H9 (cell line): ENCODE measurements around the gene ABLIM1. TPM values are rescaled to one million over a fixed set of nuclear protein-coding genes. Genes with fewer than 3 reads are reported as not detected.

Experiments used
- DNase-seq: peaks from one replicate; pipeline ENCODE4 v3.0.0-alpha.2; 2017
- H2AFZ ChIP-seq: one replicate; pipeline ENCODE4 v1.6.1; 2013; ENCODE audit warnings: mild to moderate bottlenecking, low read length, control low read depth, moderate library complexity
- H2AK5ac ChIP-seq: 2 replicates; pipeline ENCODE4 v1.6.1; 2013; ENCODE audit warnings: low read length, control low read depth, mixed read lengths; ENCODE audit not compliant: insufficient read length
- H2BK120ac ChIP-seq: one replicate; pipeline ENCODE4 v1.6.1; 2013; ENCODE audit warnings: low read depth, mild to moderate bottlenecking, low read length, control low read depth, inconsistent platforms; ENCODE audit not compliant: poor library complexity, severe bottlenecking
- H2BK12ac ChIP-seq: 2 replicates; pipeline ENCODE4 v1.6.1; 2013; ENCODE audit warnings: low read length, control low read depth, mixed read lengths, low read depth; ENCODE audit not compliant: insufficient read length
- H2BK15ac ChIP-seq: 2 replicates; pipeline ENCODE4 v1.6.1; 2013; ENCODE audit warnings: low read depth, low read length, control low read depth
- H2BK20ac ChIP-seq: one replicate; pipeline ENCODE4 v1.6.1; 2013; ENCODE audit warnings: low read depth, mild to moderate bottlenecking, low read length, control low read depth, inconsistent platforms; ENCODE audit not compliant: poor library complexity, severe bottlenecking
- H2BK5ac ChIP-seq: 2 replicates; pipeline ENCODE4 v1.6.1; 2013; ENCODE audit warnings: low read length, control low read depth, mixed read lengths; ENCODE audit not compliant: insufficient read length
- H3K14ac ChIP-seq: 2 replicates; pipeline ENCODE4 v1.6.1; 2013; ENCODE audit warnings: low read length, control low read depth; ENCODE audit not compliant: insufficient read depth
- H3K18ac ChIP-seq: 2 replicates; pipeline ENCODE4 v1.6.1; 2013; ENCODE audit warnings: low read depth, mild to moderate bottlenecking, mixed read lengths, low read length, control low read depth; ENCODE audit not compliant: insufficient read length
- H3K23ac ChIP-seq: 2 replicates; pipeline ENCODE4 v1.6.1; 2013; ENCODE audit warnings: low read length, control low read depth, mixed read lengths, low read depth; ENCODE audit not compliant: insufficient read length
- H3K23me2 ChIP-seq: 2 replicates; pipeline ENCODE4 v1.6.1; 2013; ENCODE audit warnings: low read depth, mild to moderate bottlenecking, mixed read lengths, low read length, control low read depth; ENCODE audit not compliant: insufficient read length, poor library complexity, severe bottlenecking
- H3K27ac ChIP-seq: 2 replicates; pipeline ENCODE4 v1.5.1; 2013; ENCODE audit warnings: low read length, control low read depth, mixed read lengths, low read depth; ENCODE audit not compliant: insufficient read length
- H3K27me3 ChIP-seq: 2 replicates; pipeline ENCODE4 v1.6.1; 2013; ENCODE audit warnings: low read length, control low read depth, inconsistent platforms; ENCODE audit not compliant: insufficient read depth
- H3K4ac ChIP-seq: 2 replicates; pipeline ENCODE4 v1.6.1; 2013; ENCODE audit warnings: low read depth, mild to moderate bottlenecking, control low read depth, inconsistent platforms, low read length, moderate library complexity
- H3K4me1 ChIP-seq: 2 replicates; pipeline ENCODE4 v1.6.1; 2013; ENCODE audit warnings: low read length, control low read depth, inconsistent platforms; ENCODE audit not compliant: insufficient read depth
- H3K4me2 ChIP-seq: 2 replicates; pipeline ENCODE4 v1.6.1; 2013; ENCODE audit warnings: low read length, control low read depth, mixed read lengths; ENCODE audit not compliant: insufficient read length, insufficient read depth
- H3K56ac ChIP-seq: 2 replicates; pipeline ENCODE4 v1.6.1; 2013; ENCODE audit warnings: low read depth, mild to moderate bottlenecking, mixed read lengths, low read length, control low read depth; ENCODE audit not compliant: insufficient read length
- H3K79me1 ChIP-seq: 2 replicates; pipeline ENCODE4 v1.6.1; 2013; ENCODE audit warnings: low read depth, mild to moderate bottlenecking, moderate library complexity, low read length, control low read depth, inconsistent platforms; ENCODE audit not compliant: insufficient read depth, poor library complexity, severe bottlenecking
- H3K79me2 ChIP-seq: 2 replicates; pipeline ENCODE4 v1.6.1; 2013; ENCODE audit warnings: low read length, control low read depth, inconsistent platforms; ENCODE audit not compliant: insufficient read depth
- H3K9ac ChIP-seq: 2 replicates; pipeline ENCODE4 v1.6.1; 2013; ENCODE audit warnings: low read length, control low read depth, mixed read lengths; ENCODE audit not compliant: insufficient read length; ENCODE audit errors: extremely low read depth
- H3K9me3 ChIP-seq: one replicate; pipeline ENCODE4 v1.6.1; 2013; ENCODE audit warnings: low read depth, low read length, inconsistent platforms; ENCODE audit not compliant: control insufficient read depth
- H3T11ph ChIP-seq: one replicate; pipeline ENCODE4 v1.6.1; 2013; ENCODE audit warnings: mild to moderate bottlenecking, low read length, control low read depth, inconsistent platforms
- H4K20me1 ChIP-seq: one replicate; pipeline ENCODE4 v1.6.1; 2013; ENCODE audit not compliant: control insufficient read depth, insufficient read length, insufficient read depth
- H4K5ac ChIP-seq: 2 replicates; pipeline ENCODE4 v1.6.1; 2013; ENCODE audit warnings: low read depth, mild to moderate bottlenecking, mixed read lengths, low read length, control low read depth; ENCODE audit not compliant: insufficient read length
- H4K8ac ChIP-seq: replicated peaks from 2 replicates; pipeline ENCODE4 v1.6.1; 2013; ENCODE audit warnings: low read length, control low read depth, mixed read lengths, low read depth; ENCODE audit not compliant: insufficient read length
- H4K91ac ChIP-seq: 2 replicates; pipeline ENCODE4 v1.6.1; 2013; ENCODE audit warnings: low read depth, mild to moderate bottlenecking, moderate library complexity, mixed read lengths, low read length, control low read depth; ENCODE audit not compliant: insufficient read length
- H3K27ac Mint-ChIP-seq, 3 experiments: 2 replicates in 2 of 3; 3 replicates in 1 of 3; pipeline ENCODE4 v1.8.0; 2020 to 2021; ENCODE audit warnings: mixed read lengths in 3 of 3, mild to moderate bottlenecking in 1 of 3, moderate library complexity in 1 of 3
- H3K27me3 Mint-ChIP-seq: 2 replicates; pipeline ENCODE4 v1.8.0; 2021; ENCODE audit warnings: low read depth, mild to moderate bottlenecking, moderate library complexity, mixed read lengths
- H3K36me3 Mint-ChIP-seq, 3 experiments: 2 replicates in 2 of 3; 3 replicates in 1 of 3; pipeline ENCODE4 v1.8.0; 2020 to 2021; ENCODE audit warnings: low read depth in 3 of 3, mixed read lengths in 3 of 3; ENCODE audit not compliant: insufficient read depth in 1 of 3
- H3K4me1 Mint-ChIP-seq, 2 experiments: 2 replicates each; pipeline ENCODE4 v1.8.0; 2020; ENCODE audit warnings: mixed read lengths in 2 of 2
- H3K4me3 Mint-ChIP-seq, 2 experiments: 2 replicates in 1 of 2; 3 replicates in 1 of 2; pipeline ENCODE4 v1.8.0; 2020 to 2021; ENCODE audit warnings: mild to moderate bottlenecking in 2 of 2, mixed read lengths in 2 of 2, moderate library complexity in 1 of 2
- H3K9me3 Mint-ChIP-seq, 2 experiments: 2 replicates in 1 of 2; 3 replicates in 1 of 2; pipeline ENCODE4 v1.8.0; 2020; ENCODE audit warnings: mild to moderate bottlenecking in 2 of 2, mixed read lengths in 2 of 2, moderate library complexity in 1 of 2
- WGBS: extraction: QIAGEN DNeasy Blood & Tissue Kit; methylation state at CpG from one replicate; pipeline ENCODE4 v1.1.7; 2013; ENCODE audit warnings: missing lambda C conversion rate, low lambda C conversion rate, mixed read lengths; ENCODE audit not compliant: insufficient read length; ENCODE audit errors: extremely low coverage; 5-methylcytosine and 5-hydroxymethylcytosine counted together
- total RNA-seq: library from RNA; stranded (reverse); gene quantifications from 2 replicates; pipeline ENCODE4 v1.2.1, GENCODE V29; 2021
- TF ChIP-seq, protein P1 (sequence below): fragments of 200-600 bp; sonication (generic); conservative IDR thresholded peaks from 3 replicates; pipeline ENCODE4 v1.8.0; 2021; ENCODE audit warnings: antibody characterized with exemption, mild to moderate bottlenecking

ABLIM1 gene
- total RNA-seq, 1 experiment from 2014 or later, result 32.1 TPM

DNA sequence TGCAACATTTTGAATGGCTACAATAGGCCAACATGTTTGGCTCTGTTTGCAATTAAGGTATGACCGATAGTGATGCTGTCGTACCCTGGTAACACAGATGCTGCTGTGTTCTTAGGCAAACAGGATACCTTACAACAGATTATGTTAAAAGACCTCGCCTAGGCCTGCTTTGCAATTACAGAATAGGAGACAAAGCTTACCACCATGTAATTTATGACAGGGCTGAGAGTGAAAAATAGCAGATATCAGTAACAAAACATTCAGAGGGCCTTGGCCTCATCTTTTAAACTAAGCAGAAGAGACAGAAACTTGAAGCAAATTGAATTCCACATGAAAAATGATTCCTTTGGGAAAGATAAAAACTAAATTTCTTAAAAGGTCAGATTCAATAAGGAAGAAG lies 29.4 kb upstream of the ABLIM1 start:
- Histone ChIP-seq H3K23ac (no peak overlapping the region), H3K4me2 (no peak overlapping the region), H2AFZ (no peak overlapping the region), H3K27ac (no peak overlapping the region), H3K9me3 (no peaks in the 10 kb centered on the region), H3K18ac (no peak overlapping the region), H4K20me1 (no peaks in the 10 kb centered on the region), H3K4me1 (no peaks in the 10 kb centered on the region), H2BK5ac (no peak overlapping the region), H2AK5ac (no peak overlapping the region), H3T11ph (no peak overlapping the region), H4K91ac (no peak overlapping the region), H2BK12ac (no peak overlapping the region), H3K56ac (no peak overlapping the region), H3K79me2 (no peaks in the 10 kb centered on the region), H3K14ac (no peak overlapping the region), H3K79me1 (no peaks in the 10 kb centered on the region), H4K8ac (no peak overlapping the region), H3K4ac (no peak overlapping the region), H2BK20ac (no peak overlapping the region), H3K9ac (no peak overlapping the region), H4K5ac (no peak overlapping the region), H2BK15ac (no peak overlapping the region), H2BK120ac (no peak overlapping the region), H3K23me2 (no peaks in the 10 kb centered on the region), H3K27me3 (no peaks in the 10 kb centered on the region)
- H3K27me3 Mint-ChIP-seq, result no peaks in the 10 kb centered on the region
- no peak overlapping the region for H3K4me3 Mint-ChIP-seq
- H3K4me1 Mint-ChIP-seq, result peaks cover 8 to 22% of the 10 kb centered on the region in 2 experiments
- H3K9me3 Mint-ChIP-seq, result no peaks in the 10 kb centered on the region
- no peaks in the 10 kb centered on the region for H3K36me3 Mint-ChIP-seq
- H3K27ac Mint-ChIP-seq, result no peak overlapping the region
- no CpG with 5 or more reads among the region's 3 CpGs for WGBS
- no peak for DNase-seq
- TF ChIP-seq, protein P1, sequence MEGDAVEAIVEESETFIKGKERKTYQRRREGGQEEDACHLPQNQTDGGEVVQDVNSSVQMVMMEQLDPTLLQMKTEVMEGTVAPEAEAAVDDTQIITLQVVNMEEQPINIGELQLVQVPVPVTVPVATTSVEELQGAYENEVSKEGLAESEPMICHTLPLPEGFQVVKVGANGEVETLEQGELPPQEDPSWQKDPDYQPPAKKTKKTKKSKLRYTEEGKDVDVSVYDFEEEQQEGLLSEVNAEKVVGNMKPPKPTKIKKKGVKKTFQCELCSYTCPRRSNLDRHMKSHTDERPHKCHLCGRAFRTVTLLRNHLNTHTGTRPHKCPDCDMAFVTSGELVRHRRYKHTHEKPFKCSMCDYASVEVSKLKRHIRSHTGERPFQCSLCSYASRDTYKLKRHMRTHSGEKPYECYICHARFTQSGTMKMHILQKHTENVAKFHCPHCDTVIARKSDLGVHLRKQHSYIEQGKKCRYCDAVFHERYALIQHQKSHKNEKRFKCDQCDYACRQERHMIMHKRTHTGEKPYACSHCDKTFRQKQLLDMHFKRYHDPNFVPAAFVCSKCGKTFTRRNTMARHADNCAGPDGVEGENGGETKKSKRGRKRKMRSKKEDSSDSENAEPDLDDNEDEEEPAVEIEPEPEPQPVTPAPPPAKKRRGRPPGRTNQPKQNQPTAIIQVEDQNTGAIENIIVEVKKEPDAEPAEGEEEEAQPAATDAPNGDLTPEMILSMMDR, result no peak
